Neuron (in vitro differentiated cells): ENCODE data around the gene FRYL.
"Not testable (repeated sequence)": the region's sequence is repeated elsewhere in the genome, so short reads cannot be mapped to it uniquely, and the experiment has no call there.

Source experiments
- H2AFZ ChIP-seq: one replicate; pipeline ENCODE4 v1.6.1; 2013; ENCODE audit warnings: low read depth, mild to moderate bottlenecking, inconsistent platforms, low read length, moderate library complexity
- H3K27me3 ChIP-seq: one replicate; pipeline ENCODE4 v1.6.1; 2013; ENCODE audit warnings: low read length; ENCODE audit not compliant: insufficient read depth
- H3K36me3 ChIP-seq: one replicate; pipeline ENCODE4 v1.6.1; 2013; ENCODE audit warnings: low read length; ENCODE audit not compliant: insufficient read depth
- H3K4me1 ChIP-seq: one replicate; pipeline ENCODE4 v1.6.1; 2013; ENCODE audit warnings: low read length; ENCODE audit not compliant: insufficient read depth
- H3K4me3 ChIP-seq: 2 replicates; pipeline ENCODE4 v1.5.1; 2013; ENCODE audit warnings: mild to moderate bottlenecking, low read length, moderate library complexity
- H3K9me3 ChIP-seq: one replicate; pipeline ENCODE4 v1.6.1; 2013; ENCODE audit warnings: low read length

FRYL gene

DNA sequence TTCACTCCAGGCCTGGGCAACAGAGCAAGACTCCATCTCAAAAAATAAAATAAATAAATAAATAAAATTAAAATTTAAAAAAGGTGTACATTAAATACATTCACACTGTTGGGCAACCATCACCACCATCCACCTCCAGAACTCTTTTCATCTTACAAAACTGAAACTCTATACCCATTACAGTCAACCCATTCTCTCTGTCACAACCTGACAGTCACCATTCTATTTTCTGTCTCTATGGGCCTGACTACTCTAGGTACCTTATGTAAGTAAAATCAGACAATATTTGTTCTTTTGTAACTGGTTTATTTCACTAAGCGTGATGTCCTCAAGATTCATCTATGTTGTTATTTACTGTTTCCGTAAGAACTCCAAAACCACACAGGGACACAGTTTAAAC is 59.6 kb downstream of the FRYL start:
- Histone ChIP-seq H3K27me3 (no peaks in the 10 kb centered on the region), H3K36me3 (no peaks in the 10 kb centered on the region), H2AFZ (no peak overlapping the region), H3K9me3 (peaks cover 2% of the 10 kb centered on the region), H3K4me3 (no peak overlapping the region), H3K4me1 (peaks cover 9% of the 10 kb centered on the region)

DNA sequence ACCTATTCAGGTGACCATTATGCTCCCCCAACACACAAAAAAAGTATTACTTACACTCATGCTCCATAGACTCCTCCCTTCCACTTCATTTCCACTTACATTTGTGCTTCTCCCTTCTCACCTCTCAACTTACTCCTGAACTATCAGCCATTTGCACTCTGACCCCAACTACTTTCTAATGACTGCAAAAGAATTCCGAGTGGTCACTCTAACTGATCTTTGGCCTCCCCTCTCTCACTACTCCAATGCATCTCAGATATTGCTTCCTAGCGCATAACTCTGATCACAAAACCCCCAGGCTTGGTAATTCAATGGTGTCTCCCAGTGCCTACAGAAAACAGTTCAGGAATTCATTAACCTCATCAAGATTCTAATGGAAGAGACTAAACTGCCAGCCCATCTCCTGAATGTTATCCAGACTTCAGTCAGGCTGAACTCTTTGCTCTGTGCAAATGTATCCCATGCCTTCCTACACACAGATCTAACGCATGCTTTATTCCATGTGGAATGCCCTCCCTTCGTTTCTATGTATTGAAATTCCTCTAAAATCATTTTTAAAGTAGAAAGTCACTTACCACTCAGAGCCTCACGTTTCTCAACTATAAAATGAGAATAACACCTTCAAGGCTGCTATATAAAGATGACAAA is 61.1 kb downstream of the FRYL start:
- Histone ChIP-seq H3K9me3 (peaks cover 2% of the 10 kb centered on the region), H3K36me3 (no peaks in the 10 kb centered on the region), H3K4me3 (no peak overlapping the region), H3K27me3 (no peaks in the 10 kb centered on the region), H3K4me1 (peaks cover 9% of the 10 kb centered on the region), H2AFZ (no peak overlapping the region)

DNA sequence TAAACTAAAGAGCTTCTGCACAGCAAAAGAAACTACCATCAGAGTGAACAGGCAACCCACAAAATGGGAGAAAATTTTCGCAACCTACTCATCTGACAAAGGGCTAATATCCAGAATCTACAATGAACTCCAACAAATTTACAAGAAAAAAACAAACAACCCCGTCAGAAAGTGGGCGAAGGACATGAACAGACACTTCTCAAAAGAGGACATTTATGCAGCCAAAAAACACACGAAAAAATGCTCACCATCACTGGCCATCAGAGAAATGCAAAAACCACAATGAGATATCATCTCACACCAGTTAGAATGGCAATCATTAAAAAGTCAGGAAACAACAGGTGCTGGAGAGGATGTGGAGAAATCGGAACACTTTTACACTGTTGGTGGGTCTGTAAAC is 63.8 kb downstream of the FRYL start:
- not testable (repeated sequence) for H3K27me3 ChIP-seq, H3K9me3 ChIP-seq, H3K36me3 ChIP-seq, H3K4me1 ChIP-seq, H3K4me3 ChIP-seq, H2AFZ ChIP-seq

DNA sequence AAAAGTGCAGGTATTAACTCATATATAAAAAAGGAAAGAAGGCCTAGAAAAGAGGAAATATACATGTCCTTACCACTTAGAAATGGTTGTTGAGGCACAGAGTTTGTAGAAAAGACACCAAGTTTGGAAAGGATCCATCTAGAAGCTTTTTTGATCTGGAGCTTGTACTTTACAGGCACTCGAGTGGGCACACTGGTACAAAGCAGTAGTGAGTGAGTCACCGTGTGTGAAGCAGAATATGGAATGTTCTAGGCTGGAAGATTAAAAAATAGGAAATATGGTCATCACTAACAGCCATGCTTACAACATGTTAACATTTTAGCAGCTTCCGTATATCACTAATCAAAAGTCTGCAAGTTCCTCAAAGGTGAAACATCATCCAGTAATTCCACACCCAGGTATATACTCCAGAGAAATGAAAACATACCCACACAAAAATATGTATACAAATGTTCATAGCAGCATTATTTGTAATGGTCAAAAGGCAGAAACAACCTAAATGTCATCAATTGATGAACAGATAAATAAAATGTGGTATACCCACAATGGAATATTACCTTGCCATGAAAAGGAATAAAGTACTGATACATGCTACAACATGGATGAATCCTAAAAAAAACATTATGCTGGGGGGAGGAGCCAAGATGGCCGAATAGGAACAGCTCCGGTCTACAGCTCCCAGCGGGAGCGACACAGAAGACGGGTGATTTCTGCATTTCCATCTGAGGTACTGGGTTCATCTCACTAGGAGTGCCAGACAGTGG is 69.5 kb downstream of the FRYL start:
- Histone ChIP-seq H3K36me3 (peaks cover 21% of the 10 kb centered on the region), H3K9me3 (peaks cover 5% of the 10 kb centered on the region), H3K4me3 (no peak overlapping the region), H2AFZ (no peak overlapping the region), H3K4me1 (peaks cover 5% of the 10 kb centered on the region), H3K27me3 (no peaks in the 10 kb centered on the region)

DNA sequence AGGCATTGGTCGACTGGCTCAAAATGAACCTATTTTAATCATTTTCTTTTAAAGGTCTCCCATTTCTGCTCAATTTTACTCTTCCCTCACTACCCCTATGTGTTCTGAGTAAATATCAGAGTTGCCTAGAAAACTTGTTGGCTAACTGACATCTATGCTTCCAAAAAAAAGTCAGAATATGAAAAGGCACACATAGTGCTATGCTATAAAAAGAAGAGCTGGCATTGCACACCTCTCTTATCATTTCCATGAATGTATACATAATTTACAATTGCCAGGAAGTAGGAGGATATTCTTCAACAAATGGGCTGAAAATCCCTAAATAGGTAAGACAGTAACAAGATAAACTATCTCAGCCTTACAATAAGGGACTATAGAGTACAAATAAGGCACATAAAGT is 70.2 kb downstream of the FRYL start:
- Histone ChIP-seq H2AFZ (no peak overlapping the region), H3K4me1 (peaks cover 5% of the 10 kb centered on the region), H3K9me3 (peaks cover 5% of the 10 kb centered on the region), H3K4me3 (no peak overlapping the region), H3K27me3 (no peaks in the 10 kb centered on the region), H3K36me3 (peaks cover 21% of the 10 kb centered on the region)

DNA sequence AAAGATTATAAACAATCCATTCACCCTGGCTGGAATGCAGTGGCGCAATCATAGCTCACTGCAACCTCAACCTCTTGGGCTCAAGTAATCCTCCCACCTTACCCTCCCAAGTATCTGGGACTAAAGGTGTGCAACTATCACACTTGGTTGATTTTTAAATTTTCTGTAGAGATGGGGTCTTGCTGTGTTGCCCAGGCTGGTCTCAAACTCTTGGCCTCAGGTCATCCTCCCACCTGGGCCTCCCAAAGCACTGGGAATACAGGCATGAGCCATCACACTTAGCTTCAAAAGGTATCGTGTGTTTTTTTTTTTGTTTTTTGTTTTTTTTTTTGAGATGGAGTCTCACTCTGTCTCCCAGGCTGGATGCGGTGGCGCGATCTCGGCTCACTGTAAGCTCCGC is 71.5 kb downstream of the FRYL start:
- no peaks in the 10 kb centered on the region for H3K27me3 ChIP-seq
- peaks cover 5% of the 10 kb centered on the region for H3K9me3 ChIP-seq
- peaks cover 21% of the 10 kb centered on the region for H3K36me3 ChIP-seq
- no peak overlapping the region for H2AFZ ChIP-seq
- peaks cover 12% of the 10 kb centered on the region for H3K4me1 ChIP-seq
- H3K4me3 ChIP-seq, result no peak overlapping the region

DNA sequence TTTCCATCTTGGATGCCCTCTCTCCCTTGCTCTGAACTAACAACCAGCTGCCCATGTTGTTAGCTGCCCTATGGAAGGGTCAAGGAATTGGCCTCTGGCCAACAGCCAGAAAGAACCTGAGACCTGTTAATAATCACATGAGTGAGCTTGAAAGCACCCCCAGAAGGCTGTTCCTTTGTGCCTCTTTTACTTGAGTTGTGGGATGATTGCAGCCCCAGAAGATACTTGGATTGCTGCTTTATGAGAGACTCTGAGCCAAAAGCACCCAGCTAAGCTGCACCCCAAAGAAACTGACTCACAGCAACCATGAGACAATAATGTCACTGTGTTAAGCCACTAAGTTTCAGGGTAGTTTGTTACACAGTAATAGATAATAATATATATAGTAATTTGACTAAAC is 73.3 kb downstream of the FRYL start:
- H3K4me3 ChIP-seq, result no peak overlapping the region
- no peak overlapping the region for H2AFZ ChIP-seq
- H3K4me1 ChIP-seq, result peaks cover 16% of the 10 kb centered on the region
- peaks cover 5% of the 10 kb centered on the region for H3K9me3 ChIP-seq
- peaks cover 21% of the 10 kb centered on the region for H3K36me3 ChIP-seq
- no peaks in the 10 kb centered on the region for H3K27me3 ChIP-seq

DNA sequence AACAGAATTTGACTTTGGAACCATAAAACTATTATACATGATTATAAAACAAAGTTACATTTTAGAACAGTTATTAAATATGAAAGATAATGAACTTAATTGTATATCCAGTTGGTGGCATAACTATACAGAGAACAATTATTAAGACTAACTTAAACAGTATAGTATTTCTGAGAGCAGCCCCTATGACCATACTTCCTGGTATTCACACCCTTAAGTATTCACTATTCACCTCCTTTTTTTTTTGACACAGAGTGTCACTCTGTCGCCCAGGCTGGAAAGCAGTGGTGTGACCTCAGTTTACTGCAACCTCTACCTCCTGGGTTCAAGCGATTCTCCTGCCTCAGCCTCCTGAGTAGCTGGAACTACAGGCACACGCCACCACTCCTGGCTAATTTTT is 74.5 kb downstream of the FRYL start:
- peaks cover 5% of the 10 kb centered on the region for H3K9me3 ChIP-seq
- H2AFZ ChIP-seq, result no peak overlapping the region
- no peak overlapping the region for H3K4me3 ChIP-seq
- H3K4me1 ChIP-seq, result peaks cover 16% of the 10 kb centered on the region
- no peaks in the 10 kb centered on the region for H3K27me3 ChIP-seq
- peaks cover 21% of the 10 kb centered on the region for H3K36me3 ChIP-seq

DNA sequence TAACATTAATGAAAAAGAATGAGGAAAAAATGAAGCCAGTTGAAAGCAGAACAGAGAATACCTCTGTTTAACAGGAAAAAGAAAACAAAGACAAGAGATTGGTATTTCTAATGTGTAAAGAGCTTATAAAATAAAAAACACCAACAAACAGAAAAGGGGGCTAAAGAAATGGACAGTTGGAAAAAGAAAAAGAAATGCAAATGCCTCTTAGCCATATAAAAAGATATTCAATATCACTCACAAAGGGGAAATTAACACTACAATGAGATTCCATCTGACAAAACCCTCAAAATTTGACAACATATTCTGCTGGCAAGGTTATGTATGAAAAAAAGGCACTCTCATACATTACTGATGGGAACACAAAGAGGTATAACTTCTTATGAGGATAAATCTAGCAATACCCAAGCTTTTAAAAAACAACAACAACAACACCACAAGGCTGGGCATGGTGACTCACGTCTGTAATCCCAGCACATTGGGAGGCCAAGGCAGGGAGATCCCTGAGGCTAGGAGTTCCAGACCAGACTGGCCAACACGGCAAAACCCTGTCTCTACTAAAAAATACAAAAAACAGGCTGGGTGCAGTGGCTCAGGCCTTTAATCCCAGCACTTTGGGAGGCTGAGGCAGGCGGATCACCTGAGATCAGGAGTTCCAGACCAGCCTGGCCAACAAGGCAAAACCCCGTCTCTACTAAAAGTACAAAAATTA is 75.8 kb downstream of the FRYL start:
- H3K4me1 ChIP-seq, result peaks cover 16% of the 10 kb centered on the region
- peaks cover 5% of the 10 kb centered on the region for H3K9me3 ChIP-seq
- H3K4me3 ChIP-seq, result no peak overlapping the region
- no peaks in the 10 kb centered on the region for H3K27me3 ChIP-seq
- peaks cover 11% of the 10 kb centered on the region for H3K36me3 ChIP-seq
- no peak overlapping the region for H2AFZ ChIP-seq

DNA sequence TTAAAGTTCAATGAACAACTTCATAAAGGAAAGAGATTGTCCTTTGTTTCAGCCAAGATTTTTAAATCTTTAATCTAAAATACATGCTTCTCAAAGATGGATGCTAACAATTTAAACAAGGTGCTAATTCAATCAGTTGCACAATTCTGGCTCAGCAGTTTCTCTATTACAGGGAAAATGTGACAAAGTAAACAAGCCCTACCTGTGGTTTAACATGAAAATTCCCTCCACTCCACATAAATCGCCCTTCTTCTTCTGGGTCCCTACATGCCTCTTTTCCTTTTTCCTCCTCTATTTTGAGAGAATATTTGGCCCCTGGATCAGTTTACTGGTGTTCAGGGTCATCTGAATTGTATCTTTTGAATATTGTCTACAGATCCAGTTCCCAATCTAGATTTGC is 80.6 kb downstream of the FRYL start:
- Histone ChIP-seq H3K27me3 (no peaks in the 10 kb centered on the region), H3K9me3 (no peaks in the 10 kb centered on the region), H3K4me1 (peaks cover 12% of the 10 kb centered on the region), H3K36me3 (no peaks in the 10 kb centered on the region), H2AFZ (no peak overlapping the region), H3K4me3 (no peak overlapping the region)

DNA sequence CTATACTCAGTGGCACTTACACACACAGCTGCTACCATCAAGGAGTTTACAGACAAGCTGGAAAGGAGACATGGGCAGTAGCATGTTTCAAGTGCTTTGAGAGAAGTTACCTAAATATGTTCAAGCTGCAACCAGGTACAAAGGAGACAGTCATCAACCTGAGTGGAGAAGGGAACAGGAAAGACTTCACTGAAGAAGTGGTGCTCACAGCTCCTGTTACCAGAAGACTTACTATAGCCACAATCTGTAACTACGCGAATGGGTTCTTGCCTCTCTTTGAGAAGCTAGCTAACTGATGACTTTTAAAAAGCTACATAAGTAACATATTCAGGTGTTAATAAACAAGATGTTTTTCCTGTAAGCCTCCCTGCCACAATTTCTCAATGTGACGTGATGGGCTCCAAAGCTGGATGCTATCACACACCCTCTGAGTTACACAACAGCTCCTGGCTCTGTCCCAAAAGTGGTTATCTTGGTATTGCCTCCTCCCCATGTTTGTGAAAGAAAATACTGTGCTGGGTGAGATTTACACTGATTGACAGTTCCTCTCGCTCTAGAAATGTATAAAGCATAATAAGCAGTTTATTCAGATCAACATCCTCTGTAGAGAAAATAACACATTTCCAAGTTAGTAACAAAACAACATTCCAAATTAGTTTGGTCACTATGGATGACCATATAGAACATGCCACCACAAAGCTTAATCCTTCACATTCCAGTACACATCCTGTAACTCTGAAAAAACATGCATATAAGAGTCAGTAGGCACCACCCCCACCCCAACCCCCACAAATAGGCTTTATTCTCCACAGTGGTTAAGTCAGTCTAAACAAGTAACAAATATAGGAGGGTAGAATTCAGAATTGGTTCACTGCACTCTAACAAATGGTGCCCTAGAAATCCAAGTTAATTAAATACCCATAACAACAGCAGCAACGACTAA is 81.8 kb downstream of the FRYL start:
- Histone ChIP-seq H2AFZ (no peak overlapping the region), H3K36me3 (no peaks in the 10 kb centered on the region), H3K4me1 (peaks cover 5% of the 10 kb centered on the region), H3K9me3 (no peaks in the 10 kb centered on the region), H3K4me3 (no peak overlapping the region), H3K27me3 (no peaks in the 10 kb centered on the region)

DNA sequence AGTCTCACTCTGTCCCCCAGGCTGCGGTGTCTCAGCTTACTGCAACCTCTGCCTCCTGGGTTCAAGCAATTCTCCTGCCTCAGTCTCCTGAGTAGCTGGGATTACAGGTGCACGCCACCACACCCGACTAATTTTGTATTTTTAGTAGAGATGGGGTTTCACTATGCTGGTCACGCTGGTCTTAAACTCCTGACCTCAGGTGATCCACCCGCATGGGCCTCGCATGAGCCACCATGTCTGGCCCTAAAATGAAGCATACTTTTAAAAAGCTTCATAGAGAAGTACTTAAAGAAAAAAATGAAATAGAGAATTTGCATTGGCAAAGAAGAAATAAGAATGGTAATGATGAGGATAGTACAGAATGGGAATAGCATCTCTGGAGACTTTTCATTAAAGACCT is 82.6 kb downstream of the FRYL start:
- not testable (repeated sequence) for H3K36me3 ChIP-seq, H3K4me3 ChIP-seq, H3K4me1 ChIP-seq, H3K27me3 ChIP-seq, H3K9me3 ChIP-seq, H2AFZ ChIP-seq

DNA sequence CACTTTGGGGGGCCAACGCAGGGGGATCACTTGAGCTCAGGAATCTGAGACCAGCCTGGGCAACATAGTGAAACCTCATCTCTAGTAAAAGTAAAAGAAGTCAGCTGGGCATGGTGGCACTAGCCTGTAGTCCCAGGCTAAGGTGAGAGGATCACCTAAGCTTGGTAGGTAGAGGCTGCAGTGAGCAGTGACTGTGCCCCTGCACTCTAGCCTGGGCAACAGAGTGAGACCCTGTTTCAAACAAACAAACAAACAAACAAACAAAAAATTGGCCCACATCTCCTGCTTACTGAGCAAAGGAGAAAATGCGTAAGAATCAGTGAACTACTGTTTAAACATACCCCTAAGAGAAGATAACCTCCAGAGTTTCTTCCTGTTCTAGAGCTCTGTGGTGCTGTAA is 85.3 kb downstream of the FRYL start:
- Histone ChIP-seq H2AFZ (no peak overlapping the region), H3K4me1 (peaks cover 2% of the 10 kb centered on the region), H3K9me3 (no peaks in the 10 kb centered on the region), H3K27me3 (no peaks in the 10 kb centered on the region), H3K36me3 (no peaks in the 10 kb centered on the region), H3K4me3 (no peak overlapping the region)
